NCI-H1436 (cell line): Measurements from ENCODE around the gene TTL.
"Not testable (repeated sequence)": the region's sequence is repeated elsewhere in the genome, so short reads cannot be mapped to it uniquely, and the experiment has no call there.

Source experiments
- DNase-seq: peaks from one replicate; lab custom pipeline; 2025; lab: John Stamatoyannopoulos, UW

TTL gene

DNA sequence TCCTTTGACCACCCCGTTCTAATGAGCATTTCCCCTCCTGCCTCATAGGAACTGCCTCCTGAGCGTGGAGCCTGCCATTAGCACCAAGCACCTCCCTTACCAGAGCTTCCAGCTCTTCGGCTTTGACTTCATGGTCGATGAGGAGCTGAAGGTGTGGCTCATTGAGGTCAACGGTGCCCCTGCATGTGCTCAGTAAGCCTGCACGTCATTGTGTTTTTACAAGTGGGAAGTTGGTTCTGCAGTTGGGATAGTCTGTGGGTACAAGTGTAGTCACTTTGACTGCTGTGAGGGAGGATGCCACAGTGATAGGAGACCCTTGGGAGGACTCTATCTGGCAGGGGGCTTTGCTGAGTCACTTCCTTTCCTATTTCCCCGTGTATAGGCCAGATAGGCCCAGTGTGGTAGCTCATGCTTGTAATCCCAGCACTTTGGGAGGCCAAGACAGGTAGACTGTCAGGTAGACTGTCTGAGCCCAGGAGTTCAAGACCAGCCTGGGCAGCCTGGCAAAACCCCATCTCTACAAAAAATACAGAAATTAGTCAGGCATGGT lies 38.4 kb downstream of the TTL start:
- no peak for DNase-seq

DNA sequence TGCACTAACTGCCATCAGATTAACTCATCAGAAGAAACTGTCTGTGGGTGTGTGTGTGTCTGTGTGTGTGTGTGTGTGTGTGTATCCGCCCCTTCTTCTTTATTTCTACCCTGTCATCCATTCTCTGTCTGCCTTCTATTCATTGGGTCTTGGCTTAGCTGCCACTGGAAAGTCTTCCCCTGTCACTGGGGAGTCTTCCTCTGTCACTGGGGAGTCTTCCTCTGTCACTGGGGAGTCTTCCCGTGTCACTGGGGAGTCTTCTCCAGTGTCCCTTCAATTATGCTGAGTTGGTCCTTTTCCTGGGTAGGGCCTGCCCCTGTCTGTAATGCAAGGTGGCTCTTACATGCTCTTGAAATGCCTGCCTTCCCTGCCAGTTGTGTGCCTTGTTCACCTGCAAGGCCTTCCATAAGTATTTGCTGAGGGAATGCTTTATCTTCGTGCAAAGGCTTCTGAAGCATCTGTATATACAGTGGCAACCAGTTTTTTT lies 41.4 kb downstream of the TTL start:
- DNase-seq, result no peak

DNA sequence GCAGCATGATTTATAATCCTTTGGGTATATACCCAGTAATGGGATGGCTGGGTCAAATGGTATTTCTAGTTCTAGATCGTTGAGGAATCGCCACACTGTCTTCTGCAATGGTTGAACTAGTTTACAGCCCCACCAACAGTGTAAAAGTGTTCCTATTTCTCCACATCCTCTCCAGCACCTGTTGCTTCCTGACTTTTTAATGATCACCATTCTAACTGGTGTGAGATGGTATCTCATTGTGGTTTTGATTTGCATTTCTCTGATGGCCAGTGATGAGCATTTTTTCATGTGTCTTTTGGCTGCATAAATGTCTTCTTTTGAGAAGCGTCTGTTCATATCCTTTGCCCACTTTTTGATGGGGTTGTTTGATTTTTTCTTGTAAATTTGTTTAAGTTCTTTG lies 42.3 kb downstream of the TTL start:
- not testable (repeated sequence) for DNase-seq

DNA sequence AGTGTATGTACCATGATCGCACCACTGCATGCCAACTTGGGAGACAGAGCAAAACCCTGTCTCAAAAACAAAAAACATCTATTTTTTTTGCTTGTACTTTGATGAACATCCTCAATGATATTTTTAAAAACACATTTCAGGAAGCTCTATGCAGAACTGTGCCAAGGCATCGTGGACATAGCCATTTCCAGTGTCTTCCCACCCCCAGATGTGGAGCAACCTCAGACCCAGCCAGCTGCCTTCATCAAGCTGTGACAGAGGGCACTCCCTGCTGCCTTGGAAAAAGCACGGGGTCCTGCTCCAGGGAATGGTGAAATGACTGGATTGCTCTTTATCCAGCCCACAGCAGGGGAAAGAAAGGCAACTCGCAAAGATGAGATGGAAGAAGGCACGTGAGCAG lies 46.6 kb downstream of the TTL start:
- DNase-seq, result no peak

DNA sequence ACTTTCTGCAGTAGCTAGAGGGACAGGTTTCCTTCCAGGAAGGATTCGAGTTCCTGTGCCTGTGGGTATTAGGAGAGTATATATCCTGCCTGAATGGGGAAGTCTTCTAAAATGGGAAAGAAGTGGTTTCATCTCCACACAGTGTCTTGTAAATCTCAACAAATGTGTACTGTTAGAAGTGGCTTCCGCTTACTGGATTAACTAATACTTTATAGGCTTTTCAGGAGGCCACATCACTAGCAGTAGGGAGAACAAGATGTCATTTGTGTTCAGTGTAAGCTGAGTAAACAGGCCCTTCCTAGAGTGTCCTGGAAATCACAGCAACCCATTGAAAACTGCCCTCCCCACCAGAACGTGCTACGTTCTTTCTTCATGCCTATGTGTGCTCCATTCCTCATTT lies 47.8 kb downstream of the TTL start:
- no peak for DNase-seq

DNA sequence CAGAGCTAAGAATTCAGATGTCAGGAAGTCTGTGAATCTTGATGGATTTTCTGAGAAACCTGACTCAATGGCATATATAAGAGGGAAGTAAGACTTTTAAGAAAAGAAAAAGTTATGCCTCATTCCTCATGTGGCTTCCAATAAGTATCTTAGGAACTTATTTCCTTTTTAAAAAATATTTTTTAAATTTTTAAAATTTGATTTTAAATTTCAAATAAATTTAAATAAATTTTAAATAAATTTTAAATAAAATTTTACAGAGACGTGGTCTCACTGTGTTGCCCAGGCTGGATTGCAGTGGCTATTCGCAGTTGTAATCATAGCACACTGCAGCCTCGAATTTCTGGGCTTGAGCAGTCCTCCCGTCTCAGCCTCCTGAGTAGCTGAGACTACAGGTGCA lies 48.8 kb downstream of the TTL start:
- no peak for DNase-seq

DNA sequence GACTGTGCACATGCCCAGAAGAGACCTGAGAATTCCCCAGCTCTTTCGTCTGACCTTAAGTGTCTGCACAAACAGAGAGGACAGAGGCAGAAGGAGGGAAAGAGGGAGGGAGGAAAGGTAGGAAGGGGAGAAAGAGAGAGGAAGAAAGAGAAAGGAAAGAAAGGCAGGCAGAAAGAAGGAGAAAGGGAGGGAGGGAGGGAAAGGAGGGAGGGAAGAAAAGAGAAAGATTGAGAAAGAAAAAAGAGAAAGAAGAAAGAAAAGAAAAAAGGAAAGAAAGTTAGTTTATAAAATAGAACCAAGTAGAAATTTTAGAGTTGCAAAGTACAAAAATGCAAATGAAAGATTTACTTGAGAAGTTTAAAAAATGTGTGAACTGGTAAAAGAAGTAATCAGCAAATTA lies 52.9 kb downstream of the TTL start:
- no peak for DNase-seq

DNA sequence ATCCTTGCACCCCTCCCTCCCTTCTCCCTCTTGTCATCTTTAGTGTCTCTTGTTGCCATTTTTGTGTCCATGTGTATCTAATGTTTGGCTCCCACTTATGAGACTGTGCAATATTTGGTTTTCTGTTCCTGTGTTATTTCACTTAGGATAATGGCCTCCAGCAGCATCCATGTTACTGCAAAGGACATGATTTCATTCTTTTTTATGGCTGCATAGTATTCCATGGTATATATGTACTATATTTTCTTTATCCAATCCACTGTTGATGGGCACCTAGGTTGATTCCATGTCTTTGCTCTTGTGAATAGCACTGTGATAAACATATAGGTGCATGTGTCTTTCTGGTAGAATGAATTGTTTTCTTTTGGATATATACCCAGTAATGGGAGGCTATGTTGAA lies 54.7 kb downstream of the TTL start:
- not testable (repeated sequence) for DNase-seq

DNA sequence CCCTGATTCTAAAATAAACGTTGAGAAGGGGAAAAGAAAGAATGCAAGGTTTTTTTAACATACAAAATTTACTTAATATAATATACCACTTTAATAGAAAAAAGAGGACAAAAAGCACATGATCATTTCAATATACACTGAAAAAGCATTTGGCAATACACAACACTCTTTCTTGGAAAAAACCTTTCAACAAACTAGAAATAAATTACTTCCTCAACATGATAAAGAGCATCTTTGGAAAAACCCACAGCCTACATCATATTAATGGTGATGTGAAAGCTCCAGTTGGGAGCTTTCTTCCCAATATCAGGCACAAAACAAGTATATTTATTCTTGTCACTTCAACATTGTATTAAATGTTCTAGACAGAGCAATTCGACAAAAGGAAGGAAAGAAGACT lies 57.4 kb downstream of the TTL start:
- no peak for DNase-seq

DNA sequence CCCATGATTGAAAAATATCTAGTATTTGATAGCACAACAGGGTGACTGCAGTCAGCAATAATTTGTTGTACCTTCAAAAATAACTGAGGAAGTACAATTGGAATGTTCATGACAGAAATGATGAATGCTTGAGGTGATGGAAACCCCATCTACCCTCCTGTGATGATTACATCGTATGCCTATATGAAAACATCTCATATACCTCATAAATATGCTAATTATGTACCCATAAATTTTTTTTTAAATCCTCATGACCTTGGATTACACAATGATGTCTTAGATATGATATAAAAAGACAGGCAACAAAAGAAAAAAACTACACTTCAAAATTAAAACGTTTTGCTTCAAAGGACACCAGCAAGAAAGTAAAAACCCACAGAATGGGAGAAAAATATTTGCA lies 59.0 kb downstream of the TTL start:
- DNase-seq, result no peak

DNA sequence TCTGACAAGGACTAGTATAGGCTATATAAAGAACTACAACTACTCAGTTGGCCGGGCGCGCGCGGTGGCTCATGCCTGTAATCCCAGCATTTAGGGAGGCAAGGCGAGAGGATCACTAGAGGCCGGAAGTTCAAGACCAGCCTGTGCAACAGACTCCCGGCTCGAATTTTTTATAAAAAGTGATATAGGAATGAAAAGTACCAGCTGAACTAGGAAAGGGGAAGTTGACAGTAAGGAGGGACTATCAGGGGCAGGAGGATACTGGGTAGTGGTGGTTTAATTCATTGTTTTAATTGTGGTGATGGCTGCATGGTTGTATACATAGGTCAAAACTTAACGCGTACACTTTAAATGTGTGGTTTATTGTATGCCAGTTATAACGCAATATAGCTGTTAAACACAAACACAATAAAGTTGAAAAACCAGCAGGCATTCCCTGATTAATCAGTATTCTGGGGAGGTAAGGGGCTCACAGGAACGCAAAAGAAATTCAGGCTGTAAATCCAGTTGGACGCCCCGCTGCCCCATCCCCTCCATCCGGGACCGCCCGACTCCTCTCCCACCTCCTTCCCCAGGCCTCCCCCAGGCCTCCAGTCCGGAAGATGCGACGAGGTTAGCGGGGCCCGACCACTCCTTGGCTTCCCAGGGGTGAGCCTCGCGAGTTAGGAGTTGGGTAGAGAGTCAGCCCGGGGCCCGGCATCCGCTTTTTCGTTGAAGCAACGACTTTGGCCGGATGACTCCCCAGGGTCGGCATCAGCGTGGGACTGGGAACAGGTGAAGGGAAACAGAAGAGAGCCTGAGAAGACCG lies 59.6 kb downstream of the TTL start:
- DNase-seq, result peak; percentile 80

DNA sequence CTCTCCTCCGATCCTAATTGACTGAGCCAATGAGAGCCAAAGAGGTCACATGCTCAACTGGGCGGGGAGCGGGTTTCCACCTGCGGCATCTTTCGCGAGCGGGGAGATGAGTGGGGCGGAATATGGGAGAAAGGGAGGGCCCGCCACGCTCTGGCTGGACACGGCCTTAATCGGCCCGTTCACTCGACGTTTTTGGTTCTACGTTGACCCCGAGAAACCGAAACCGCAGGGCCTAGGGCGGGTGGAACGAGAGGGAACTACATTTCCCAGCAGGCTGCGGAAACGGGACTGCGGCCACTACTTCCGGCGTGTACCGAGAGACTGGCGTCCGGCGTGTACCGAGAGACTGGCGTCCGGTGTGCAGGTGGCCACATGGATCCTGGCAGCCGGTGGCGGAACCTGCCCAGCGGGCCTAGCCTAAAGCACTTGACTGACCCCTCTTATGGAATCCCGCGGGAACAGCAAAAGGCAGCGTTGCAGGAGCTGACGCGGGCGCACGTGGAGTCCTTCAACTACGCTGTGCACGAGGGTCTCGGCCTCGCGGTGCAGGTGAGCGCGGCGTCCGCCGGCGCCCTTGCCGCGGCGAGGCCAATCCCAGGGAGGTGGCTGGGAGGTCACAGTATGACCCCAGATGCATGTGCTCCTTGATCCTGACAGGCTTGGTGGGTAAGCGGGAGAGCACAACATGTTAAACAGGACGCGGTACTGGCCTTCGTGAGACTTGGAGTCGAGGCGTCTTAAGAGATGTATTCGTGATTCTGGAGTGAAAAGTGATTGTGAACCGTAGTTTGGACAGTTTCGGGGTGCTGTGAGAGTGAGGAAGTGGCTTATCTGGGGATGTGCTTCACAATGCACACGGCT lies 60.4 kb downstream of the TTL start, which contains the start of gene POLR1B:
POLR1B (plus strand) TSS at position 343 of the 861 bp plus-strand sequence; CDS start at position 373, 30 bp downstream.
- peak; percentile 80 for DNase-seq

DNA sequence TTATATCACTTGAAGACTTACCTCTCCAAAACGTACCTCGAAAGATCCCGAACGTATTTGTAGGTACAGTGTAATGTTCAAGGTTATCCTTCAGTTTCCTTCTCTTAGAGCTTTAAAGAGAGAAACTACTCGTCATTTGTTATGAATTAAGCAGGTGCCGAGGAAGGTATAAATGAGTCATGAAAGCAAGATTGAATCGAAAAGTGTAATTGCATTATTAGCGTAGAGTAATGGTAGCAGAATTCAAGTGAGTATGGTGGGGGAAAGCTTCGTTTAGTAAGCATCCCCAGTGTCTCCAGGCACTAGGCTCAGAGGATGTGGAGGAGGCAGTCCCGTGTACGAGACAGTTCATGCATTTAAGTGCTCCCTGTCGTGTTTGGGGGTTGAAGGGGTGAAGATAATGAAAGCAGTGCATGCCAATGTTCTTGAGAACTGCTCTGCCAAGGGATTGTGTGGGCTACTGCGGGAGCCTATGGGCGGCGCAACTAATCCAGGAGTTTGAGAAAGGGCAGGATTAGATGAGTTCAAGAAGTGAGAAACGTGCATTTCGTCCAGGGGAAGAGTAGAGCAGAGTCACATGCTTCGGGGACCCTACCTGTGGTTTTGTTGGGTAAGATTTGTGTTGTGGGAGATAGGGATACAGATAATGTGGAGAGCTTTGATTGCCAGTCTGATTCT lies 61.2 kb downstream of the TTL start:
- no peak for DNase-seq

DNA sequence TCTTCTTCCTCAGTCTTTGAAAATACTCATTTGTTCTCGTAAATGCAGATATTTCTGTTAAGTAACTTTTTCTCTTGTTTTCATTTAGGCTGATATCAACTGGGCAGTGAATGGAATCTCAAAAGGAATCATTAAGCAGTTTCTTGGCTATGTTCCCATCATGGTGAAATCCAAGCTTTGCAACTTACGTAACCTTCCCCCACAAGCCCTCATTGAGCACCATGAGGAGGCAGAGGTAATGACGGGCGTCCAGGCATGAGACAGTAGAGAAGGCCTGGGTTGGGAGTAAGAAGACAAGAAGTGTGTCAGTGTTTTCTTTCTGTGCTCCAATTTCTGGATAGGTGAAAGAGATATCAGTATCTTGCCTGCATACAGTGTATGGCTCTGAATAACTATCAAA lies 65.4 kb downstream of the TTL start:
- DNase-seq, result no peak

DNA sequence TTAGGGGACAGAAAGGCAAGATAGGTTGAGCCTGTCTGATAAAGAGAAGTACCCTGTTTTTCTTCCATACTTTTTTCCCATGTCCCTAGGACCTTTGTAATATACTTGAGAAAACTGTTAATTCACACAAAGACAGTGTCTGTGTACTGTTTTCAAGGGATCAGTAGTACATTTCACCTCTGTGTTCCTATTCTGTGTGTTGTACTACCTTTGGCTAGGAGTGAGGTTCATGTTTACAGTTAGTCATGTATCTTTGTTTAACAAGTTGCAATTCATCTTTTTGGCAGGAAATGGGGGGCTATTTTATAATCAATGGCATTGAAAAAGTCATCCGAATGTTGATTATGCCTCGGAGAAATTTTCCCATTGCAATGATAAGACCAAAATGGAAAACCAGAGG lies 67.0 kb downstream of the TTL start:
- no peak for DNase-seq

DNA sequence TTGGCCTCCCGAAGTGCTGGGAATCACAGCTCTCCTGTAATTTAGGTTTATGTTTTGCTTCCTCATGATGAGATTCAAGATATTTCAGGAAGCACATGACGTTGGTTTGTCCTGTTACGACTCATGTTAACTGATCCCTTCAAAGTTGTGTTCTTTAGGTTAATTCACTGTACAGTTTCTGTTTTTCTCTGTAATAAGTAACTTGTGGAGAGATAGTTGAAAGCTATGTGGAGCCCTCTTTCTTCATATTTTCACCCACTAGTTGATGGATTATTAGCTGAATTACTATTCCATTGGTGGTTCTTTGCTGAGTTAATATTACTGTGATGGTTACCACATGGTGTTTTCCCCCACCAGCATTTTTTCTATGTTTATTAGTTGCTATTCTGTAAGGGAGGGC lies 84.1 kb downstream of the TTL start:
- no peak for DNase-seq

DNA sequence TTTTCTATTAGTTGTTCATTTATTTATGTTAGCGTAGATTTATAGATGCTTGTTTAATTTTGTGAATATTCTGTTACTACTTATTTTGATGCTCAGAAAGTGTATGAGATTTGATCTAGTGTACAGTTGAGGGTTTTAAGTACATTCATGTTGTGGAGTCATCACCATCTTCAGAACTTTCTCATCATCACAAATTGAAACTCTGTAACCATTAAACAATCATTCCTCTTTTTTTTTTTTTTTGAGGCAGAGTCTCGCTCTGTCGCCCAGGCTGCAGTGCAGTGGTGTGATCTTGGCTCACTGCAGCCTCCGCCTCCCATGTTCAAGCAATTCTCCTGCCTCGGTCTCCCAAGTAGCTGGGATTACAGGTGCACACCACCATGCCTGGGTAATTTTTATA lies 84.6 kb downstream of the TTL start:
- DNase-seq, result not testable (repeated sequence)

DNA sequence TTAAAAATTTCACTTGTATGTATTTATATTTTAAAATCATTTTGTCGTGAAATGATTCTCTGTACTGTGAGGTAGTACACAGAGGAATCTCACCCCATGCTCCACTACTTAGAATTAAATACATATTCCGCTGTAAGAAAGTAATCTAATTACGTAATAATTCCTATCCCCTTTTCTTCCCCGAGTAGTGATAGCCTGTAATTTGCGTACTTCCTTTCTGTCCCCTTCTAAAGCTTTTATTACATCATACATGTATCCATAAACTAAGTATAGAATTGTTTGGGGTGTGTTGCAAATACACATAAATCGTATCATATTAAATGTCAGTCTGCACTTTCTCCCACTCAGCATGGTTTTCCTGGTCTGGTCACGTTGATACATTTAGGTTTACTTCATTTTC lies 90.0 kb downstream of the TTL start:
- no peak for DNase-seq

DNA sequence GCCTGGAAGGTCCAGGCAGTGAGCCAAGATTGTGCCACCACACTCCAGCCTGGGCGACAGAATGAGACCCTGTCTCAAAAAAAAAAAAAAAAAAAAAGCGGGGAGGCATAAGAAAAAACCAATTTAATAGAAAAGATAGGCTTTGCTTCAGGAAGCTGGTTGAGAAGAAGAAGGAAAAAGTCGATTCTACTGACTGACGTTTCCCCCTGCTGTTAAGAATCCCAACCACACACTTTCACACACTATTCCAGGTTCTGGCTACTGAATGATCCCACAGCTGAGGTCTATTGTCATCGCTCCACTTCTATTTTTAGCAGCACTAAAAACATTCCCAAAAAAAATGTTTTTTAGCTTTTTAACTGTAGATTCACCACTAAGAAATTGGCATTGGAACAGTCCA lies 95.8 kb downstream of the TTL start:
- DNase-seq, result no peak

DNA sequence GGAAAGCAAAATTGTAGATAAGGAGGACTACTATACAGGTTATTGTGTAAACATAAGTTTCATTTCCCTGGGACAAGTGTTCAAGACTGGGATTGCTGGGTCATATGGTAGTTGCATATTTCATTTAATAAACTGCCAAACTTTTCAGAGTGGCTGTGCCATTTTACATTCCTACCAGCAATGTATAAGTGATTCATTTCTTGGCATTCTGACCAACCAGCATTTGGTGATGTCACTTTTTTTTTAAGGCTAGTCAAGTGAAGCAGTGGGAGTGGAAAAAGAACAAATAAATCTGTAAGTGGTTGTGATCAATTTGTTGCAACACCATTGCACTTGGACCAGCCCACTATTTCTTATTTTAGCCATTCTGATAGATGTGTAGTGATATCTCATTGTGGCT lies 97.3 kb downstream of the TTL start:
- no peak for DNase-seq

DNA sequence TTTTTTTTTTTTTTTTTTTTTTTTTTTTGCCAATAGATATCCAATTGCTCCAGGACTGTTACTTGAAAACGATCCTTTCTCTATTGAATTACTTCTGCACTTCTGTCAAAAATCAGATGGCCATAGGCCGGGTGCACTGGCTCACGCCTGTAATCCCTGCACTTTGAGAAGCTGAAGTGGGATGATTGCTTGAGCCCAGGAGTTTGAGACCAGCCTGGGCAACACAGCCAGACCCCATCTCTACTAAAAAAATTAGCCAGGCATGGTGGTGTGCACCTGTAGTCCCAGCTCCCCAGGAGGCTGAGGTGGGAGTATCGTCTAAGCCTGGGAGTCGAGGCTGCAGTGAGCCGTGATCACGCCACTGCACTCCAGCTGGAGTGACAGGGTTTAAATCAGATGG lies 98.1 kb downstream of the TTL start:
- no peak for DNase-seq

DNA sequence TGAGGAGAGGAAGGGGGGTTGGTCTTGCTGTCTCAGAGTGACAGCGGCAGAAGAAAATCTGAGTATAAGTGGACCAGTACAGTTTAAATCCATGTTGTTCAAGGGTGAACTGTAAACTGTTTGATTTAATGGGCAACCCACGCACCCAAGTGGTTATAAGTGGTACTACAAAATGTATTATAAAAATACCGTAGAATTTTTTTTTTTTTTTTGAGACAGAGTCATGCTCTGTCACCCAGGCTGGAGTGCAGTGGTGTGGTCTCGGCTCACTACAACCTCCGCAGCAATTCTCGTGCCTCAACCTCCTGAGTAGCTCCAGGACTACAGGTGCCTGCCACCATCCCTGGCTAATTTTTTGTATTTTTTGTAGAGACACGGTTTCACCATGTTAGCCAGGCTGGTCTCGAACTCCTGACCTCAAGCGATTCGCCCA lies 100.4 kb downstream of the TTL start:
- peak; percentile 50 for DNase-seq
